Activated CD8-positive, alpha-beta memory T cell treated with anti-CD3 and anti-CD28 coated beads, Interleukin-2, amount 50 U/mL, for 4 hours (primary cell): ENCODE measurements around the gene SH3D21.

ENCODE experiments used
- DNase-seq: peaks from one replicate; pipeline ENCODE4 v3.0.0-alpha.2; 2020

The SH3D21 gene

GRCh38 chr1:36339215-36339614 lies 33.0 kb downstream of the SH3D21 start:
- DNase-seq, result no peak

GRCh38 chr1:36339615-36340014 lies 33.4 kb downstream of the SH3D21 start:
- DNase-seq, result no peak

GRCh38 chr1:36341626-36342320 lies 35.6 kb downstream of the SH3D21 start:
- DNase-seq, result no peak

DNA sequence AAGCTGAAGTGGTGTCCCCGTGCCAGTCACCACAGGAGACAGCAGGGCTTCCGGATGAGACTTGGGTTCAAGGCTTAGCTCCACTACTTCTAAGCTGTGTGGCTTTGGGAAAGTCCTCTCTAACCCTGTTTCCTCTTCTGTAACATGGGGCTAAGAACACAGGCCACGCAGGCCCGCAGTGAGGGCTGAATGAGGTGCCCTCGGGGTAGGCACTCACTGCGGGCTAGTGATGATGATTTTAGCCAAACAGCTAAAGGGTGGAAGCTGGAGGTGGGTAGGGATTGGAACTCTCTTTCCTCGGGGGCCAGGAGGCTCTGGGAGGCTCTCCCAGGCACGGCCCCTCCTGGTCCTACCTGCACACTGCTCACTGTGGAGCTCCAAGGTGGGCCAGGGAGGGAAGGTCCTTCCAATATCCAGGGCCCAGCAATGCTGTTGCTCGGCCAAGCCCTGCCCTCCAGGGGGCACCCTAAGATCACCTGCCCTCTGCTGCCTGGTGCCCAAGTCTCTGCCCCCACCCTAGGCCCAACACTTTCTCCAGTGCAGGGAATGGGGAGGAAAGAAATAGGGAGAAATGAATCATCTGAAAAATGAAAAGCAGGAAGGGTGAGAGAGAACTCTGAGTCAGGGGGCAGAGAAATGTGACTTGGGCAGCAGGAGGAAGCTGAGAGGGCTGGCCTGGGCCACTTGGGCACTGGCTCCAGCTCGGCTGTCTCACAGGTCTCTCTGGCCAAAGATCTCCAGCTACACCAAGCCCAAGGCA lies 36.4 kb downstream of the SH3D21 start:
- peak; percentile 63 for DNase-seq

- DNase-seq, result no peak
Observed at GRCh38 chr1:36343651-36344394, 37.7 kb downstream of the SH3D21 start.

DNA sequence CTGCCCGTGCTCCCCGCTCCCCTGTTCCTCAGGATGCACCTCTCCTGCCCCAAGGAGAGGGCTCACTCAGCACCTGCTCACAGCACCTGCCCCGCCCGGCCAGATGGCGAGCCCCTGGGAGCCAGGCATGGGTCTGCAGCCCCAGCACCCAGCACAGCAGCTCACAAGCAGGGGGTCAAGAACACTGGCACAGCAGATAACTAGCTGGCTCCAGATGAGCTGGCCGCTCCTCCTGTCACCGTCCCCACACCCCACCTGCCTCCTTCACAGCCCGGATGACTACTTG lies 38.2 kb downstream of the SH3D21 start:
- DNase-seq, result no peak

- DNase-seq, result no peak
Observed at GRCh38 chr1:36345353-36345752, 39.2 kb downstream of the SH3D21 start.

DNA sequence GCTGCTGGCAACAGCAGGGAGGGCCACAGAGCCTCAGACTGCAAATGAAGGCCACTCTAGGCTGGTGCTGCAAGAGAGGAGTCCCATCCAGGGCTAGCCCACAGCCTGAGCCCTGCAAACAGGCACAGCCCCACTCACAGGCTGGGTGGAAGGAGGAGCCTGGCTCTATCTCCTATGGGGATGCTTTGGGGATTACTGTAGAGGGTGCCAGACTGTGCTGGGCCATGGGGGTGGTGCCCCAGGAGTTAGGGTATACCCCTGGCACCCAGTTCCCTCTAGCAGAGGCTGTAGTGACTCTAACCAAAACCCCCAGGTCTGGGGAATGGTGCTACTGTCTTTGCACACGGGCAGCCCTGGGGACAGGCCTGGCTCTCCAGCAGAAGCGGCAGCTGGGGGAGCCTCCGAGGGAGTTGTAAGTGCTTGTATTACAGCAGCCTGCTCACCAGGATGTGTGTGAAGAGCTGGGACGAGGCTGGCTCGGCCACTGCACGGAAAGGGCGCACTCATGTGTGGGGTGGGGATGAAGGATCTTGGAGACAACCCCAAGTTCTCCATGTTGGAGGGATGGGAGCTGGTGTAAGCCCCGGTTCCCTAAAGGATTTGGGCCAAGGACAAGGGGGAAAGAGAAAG lies 40.7 kb downstream of the SH3D21 start:
- DNase-seq, result no peak

DNA sequence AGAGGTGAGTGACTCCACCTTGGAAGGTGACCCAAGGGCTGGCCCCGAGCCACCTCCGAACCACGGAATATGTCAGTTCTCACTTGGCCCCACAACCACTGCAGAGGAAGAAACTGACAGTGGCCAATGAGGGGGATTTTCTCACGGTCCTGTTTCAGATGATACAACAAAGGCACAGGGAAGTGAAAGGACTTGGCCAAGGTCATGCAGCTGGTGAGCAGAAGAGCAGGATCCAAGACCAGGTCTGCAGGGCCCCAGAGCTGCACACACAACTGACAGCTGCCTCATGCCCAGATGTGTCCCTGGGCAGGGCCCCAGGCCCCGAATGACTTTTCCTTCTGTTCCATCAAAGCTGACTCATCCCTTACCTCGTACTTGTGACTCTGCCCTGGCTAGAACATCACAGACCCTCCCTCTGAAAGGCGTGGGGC lies 43.1 kb downstream of the SH3D21 start:
- DNase-seq, result no peak

DNA sequence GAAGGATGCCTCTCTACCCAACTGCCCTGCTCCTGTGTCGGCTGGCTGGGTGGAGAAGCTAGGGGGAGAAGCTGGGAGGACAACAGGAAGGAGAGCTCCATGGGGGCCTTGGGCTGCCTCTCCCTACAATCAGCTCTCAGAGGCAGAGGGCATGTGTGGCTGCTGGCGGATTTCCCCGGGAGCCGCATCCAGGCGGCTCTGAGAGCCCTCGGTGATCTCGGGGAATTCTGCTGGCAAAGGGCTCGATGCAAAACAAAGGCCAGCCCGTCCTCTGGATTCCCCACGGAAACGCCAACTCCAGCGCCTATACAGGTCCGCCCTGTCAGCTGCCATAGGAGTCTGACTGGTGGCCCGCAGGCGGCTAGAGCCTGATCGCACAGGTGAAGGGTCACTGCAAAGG lies 43.7 kb downstream of the SH3D21 start:
- no peak for DNase-seq

GRCh38 chr1:36350659-36351226 lies 44.6 kb downstream of the SH3D21 start:
- DNase-seq, result peak; percentile 38

DNA sequence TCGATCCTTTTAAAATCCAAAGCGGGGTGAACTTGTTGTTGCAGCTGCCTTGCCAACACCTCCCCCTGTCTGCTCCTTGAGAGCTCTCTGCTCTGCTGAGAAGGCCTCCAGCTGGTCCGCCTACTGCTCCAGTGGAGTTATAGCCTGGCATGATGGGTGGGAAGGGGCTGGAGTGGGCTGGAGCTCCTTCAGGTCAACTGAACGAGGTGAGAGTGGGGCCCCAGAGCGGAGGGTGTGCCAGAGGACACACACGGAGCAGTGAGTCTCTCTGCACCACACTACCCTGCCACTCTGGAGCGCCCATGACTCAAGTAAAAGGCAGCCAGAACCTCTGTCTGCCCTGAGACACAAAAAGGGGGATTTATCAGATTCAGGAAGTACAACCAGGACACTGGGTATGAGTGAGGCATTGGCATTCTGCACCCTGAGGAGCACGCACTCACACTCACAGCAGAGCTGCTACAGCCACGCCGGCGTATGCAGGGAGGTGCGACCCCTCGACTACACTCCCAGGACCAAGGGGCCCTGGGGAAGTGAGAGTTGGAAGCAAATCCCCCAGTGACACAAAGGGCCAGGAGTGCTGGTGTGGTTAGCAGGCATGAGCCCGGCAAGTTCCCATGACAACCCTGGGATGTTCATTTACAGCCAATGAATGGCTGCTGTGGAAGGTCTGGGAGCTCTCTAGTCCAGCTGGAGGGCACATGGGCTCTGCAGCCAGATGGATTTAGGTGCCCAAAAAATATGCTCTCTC lies 45.2 kb downstream of the SH3D21 start:
- DNase-seq, result no peak

GRCh38 chr1:36352125-36352909 lies 46.1 kb downstream of the SH3D21 start:
- no peak for DNase-seq

GRCh38 chr1:36352910-36353878 lies 47.0 kb downstream of the SH3D21 start:
- DNase-seq, result no peak

GRCh38 chr1:36354486-36354885 lies 48.3 kb downstream of the SH3D21 start:
- no peak for DNase-seq

- no peak for DNase-seq
Observed at GRCh38 chr1:36355811-36356210, 49.6 kb downstream of the SH3D21 start.

GRCh38 chr1:36358514-36359084 lies 52.4 kb downstream of the SH3D21 start:
- DNase-seq, result no peak

GRCh38 chr1:36359383-36359782 lies 53.2 kb downstream of the SH3D21 start:
- no peak for DNase-seq

DNA sequence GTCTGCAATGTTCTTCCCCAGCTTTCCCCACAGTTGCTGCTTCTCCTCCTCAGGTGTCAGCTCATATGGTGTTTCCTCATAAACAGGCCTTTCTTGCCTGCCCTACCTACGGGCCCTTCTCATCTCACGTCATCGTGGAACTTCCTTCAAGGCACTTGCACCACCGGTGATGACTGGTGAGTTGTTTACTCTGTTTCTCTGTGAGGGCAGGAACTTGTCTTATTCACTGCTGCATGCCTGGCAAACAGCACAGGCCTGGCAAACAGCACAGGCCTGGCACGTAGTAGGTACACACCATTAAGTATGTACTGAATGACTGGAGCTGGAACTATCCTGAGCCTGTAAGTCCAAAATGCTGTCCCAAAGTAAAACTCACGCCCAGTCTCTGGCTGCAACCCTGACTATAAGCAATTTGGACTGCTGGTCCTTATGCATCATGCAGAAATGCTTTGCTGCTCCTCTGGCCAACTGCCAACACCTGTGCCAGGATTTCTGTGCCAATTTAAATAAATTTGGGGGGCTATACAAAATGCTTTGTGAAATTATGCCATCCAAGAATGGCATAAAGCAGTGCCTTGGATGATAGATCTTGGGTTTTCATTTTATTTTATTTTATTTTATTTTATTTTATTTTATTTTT lies 53.9 kb downstream of the SH3D21 start:
- no peak for DNase-seq
